ENCODE measurements around the gene COL23A1.

Gene COL23A1

DNA sequence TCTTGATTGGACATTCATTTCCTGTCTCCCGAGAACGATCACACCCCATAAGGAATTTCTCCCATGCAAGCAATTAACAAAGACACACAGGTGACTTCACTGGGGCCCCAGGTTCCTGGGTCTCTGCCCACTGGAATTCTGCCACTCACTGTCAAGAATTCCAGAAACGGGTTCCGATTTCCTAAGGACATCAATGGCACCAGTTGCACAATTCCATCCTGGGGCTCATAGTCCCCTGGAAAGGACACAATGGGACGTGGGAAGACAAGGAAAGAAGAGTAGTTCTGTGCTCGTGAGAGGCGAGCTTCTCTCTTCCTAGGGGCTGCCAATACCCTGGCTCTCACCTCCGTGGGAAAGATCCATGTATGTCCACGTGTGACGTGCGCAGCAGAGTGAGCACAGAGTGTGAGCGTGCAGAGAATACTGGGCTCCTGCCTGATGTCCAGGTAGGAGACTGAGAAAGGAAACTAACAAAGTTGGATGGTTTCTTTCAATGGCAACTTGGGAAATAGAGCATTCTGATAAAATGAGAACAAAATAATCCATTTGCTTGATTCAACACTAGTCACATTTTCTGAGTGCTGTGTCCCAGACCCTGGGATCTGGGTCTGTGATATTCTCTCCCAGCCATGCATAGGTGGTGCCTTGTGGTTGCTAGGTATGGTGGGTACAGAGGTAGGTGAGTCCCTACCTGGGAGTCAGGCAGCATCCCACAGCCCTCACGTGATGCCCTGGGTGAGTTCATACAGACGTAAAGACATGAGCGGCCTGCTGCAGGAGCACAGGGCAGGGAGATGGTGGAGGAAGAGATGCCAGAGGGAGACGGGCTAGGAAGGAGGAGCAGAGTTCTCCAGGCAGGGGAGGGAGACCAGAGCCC, 159.8 kb downstream of the COL23A1 start:
- TF ChIP-seq KLF7 (tag by site-specific recombination; IDR thresholded peaks at IDR 0.05; ENCODE audit: borderline replicate concordance) (no peak), ZNF654 (tag by site-specific recombination; IDR thresholded peaks at IDR 0.05; ENCODE audit: low read depth) (no peak), ZNF132 (tag by site-specific recombination; IDR thresholded peaks at IDR 0.05; ENCODE audit: borderline replicate concordance) (no peak), ZNF19 (tag by site-specific recombination; IDR thresholded peaks at IDR 0.05; ENCODE audit: low read depth) (no peak), SCRT1 (tag by site-specific recombination; IDR thresholded peaks at IDR 0.05; ENCODE audit: borderline replicate concordance) (no peak), ZIC2 (tag by site-specific recombination; IDR thresholded peaks at IDR 0.05) (no peak), ZNF391 (tag by site-specific recombination; IDR thresholded peaks at IDR 0.05; ENCODE audit: borderline replicate concordance, low read depth) (no peak), ZNF580 (tag by site-specific recombination; IDR thresholded peaks at IDR 0.05) (no peak), ZNF211 (tag by site-specific recombination; IDR thresholded peaks at IDR 0.05; ENCODE audit: low read depth) (no peak), ZNF324 (tag by site-specific recombination; IDR thresholded peaks at IDR 0.05) (no peak), ZNF645 (tag by site-specific recombination; IDR thresholded peaks at IDR 0.05) (no peak), ZNF76 (tag by site-specific recombination; IDR thresholded peaks at IDR 0.05; ENCODE audit: borderline replicate concordance, low read depth) (no peak), ZNF777 (tag by site-specific recombination; IDR thresholded peaks at IDR 0.05; ENCODE audit: borderline replicate concordance) (no peak), ZFP69B (tag by site-specific recombination; IDR thresholded peaks at IDR 0.05) (no peak), ZNF221 (tag by site-specific recombination; IDR thresholded peaks at IDR 0.05; ENCODE audit: borderline replicate concordance) (no peak), SALL2 (tag by site-specific recombination; IDR thresholded peaks at IDR 0.05; ENCODE audit: borderline replicate concordance) (no peak), ZXDB (tag by site-specific recombination; IDR thresholded peaks at IDR 0.05) (no peak)
- TF ChIP-seq, protein P1, sequence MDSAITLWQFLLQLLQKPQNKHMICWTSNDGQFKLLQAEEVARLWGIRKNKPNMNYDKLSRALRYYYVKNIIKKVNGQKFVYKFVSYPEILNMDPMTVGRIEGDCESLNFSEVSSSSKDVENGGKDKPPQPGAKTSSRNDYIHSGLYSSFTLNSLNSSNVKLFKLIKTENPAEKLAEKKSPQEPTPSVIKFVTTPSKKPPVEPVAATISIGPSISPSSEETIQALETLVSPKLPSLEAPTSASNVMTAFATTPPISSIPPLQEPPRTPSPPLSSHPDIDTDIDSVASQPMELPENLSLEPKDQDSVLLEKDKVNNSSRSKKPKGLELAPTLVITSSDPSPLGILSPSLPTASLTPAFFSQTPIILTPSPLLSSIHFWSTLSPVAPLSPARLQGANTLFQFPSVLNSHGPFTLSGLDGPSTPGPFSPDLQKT (IDR thresholded peaks at IDR 0.05; ENCODE audit: borderline replicate concordance, low read depth, low read length) = no peak
- no peaks in the 10 kb centered on the region for H3K9me3 ChIP-seq (ENCODE audit: control insufficient read depth, insufficient read depth, low read depth, low read length)
- no peak overlapping the region for H3K27ac ChIP-seq (ENCODE audit: extremely low read depth, low read depth, low read length)
- ChIA-PET CTCF (no interaction called here), POLR2A (no interaction called here)
- H3K4me3 ChIP-seq (ENCODE audit: low read depth, low read length) = no peak overlapping the region
- no peaks in the 10 kb centered on the region for H3K36me3 ChIP-seq (ENCODE audit: control insufficient read depth in 2 of 2, insufficient read depth in 1 of 2, low read length in 2 of 2)
- H3K4me1 ChIP-seq (ENCODE audit: control insufficient read depth, insufficient read depth, low read length) = no peaks in the 10 kb centered on the region

DNA sequence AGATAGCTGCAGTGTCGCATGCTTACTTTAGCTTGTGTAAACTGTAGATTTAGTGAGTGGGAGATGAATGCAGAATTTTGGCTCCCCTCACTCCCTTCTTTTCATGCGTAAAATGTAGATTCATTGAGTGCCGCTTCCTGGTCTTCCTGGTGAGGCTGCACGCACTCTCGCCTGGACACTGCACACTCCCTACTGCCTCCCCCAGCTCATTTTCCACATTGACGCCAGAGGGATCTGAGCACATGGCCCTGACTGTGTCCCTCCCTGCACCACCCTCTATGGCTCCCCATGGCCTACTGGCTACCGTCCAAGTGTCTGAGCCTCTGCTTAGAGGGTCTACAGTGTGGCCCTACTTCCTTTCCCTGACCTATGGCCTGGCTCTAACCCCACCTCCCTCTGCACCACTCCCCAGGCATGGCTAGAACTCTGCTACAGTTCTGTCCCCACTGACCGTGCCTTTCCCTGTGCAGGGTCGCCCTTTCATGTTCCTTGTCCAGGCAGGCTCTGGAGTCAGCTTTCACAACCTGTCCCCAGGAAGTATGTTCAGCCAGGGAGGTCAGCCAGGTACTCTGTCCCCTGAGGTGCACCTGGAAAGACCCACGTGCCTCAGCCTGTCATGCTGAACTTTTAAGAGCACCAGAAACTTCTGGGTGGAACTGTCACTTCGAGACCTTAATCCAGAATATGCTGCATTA, 160.6 kb downstream of the COL23A1 start:
- TF ChIP-seq ZNF140 (tag by site-specific recombination; IDR thresholded peaks at IDR 0.05) = no peak
- no peak for TF ChIP-seq KLF9 (tag by site-specific recombination; IDR thresholded peaks at IDR 0.05; ENCODE audit: low read depth)
- no peak for TF ChIP-seq ZBTB1 (tag by site-specific recombination; IDR thresholded peaks at IDR 0.05)
- TF ChIP-seq, protein P2, sequence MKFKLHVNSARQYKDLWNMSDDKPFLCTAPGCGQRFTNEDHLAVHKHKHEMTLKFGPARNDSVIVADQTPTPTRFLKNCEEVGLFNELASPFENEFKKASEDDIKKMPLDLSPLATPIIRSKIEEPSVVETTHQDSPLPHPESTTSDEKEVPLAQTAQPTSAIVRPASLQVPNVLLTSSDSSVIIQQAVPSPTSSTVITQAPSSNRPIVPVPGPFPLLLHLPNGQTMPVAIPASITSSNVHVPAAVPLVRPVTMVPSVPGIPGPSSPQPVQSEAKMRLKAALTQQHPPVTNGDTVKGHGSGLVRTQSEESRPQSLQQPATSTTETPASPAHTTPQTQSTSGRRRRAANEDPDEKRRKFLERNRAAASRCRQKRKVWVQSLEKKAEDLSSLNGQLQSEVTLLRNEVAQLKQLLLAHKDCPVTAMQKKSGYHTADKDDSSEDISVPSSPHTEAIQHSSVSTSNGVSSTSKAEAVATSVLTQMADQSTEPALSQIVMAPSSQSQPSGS (tag by site-specific recombination; IDR thresholded peaks at IDR 0.05; ENCODE audit: low read depth) = no peak
- TF ChIP-seq ZNF404 (tag by site-specific recombination; IDR thresholded peaks at IDR 0.05) = no peak
- TF ChIP-seq ZNF16 (tag by site-specific recombination; IDR thresholded peaks at IDR 0.05; ENCODE audit: low read depth) = peak; percentile 84
- no peak for TF ChIP-seq ZNF530 (tag by site-specific recombination; IDR thresholded peaks at IDR 0.05; ENCODE audit: low read depth)
- TF ChIP-seq ZNF621 (tag by site-specific recombination; IDR thresholded peaks at IDR 0.05) = no peak
- no peak for TF ChIP-seq ZNF133 (tag by site-specific recombination; IDR thresholded peaks at IDR 0.05)
- H3K9me3 ChIP-seq (ENCODE audit: control insufficient read depth, insufficient read depth, low read depth, low read length) = no peaks in the 10 kb centered on the region
- no peaks in the 10 kb centered on the region for H3K4me1 ChIP-seq (ENCODE audit: control insufficient read depth, insufficient read depth, low read length)
- POLR2A ChIA-PET = no interaction called here
- no peak overlapping the region for H3K27ac ChIP-seq (ENCODE audit: extremely low read depth, low read depth, low read length)
- H3K4me3 ChIP-seq (ENCODE audit: low read depth, low read length) = no peak overlapping the region
- no peaks in the 10 kb centered on the region for H3K36me3 ChIP-seq (ENCODE audit: control insufficient read depth in 2 of 2, insufficient read depth in 1 of 2, low read length in 2 of 2)
- CTCF ChIA-PET = no interaction called here

Data from HEK293 (cell line).